Activated effector memory CD4-positive, alpha-beta T cell treated with Interleukin-2 at 50 U/mL for 16 hours (primary cell): Measurements from ENCODE around the gene DIDO1.

Source experiments
- DNase-seq: peaks from one replicate; pipeline ENCODE4 v3.0.0-alpha.2; 2020

DIDO1 gene

DNA sequence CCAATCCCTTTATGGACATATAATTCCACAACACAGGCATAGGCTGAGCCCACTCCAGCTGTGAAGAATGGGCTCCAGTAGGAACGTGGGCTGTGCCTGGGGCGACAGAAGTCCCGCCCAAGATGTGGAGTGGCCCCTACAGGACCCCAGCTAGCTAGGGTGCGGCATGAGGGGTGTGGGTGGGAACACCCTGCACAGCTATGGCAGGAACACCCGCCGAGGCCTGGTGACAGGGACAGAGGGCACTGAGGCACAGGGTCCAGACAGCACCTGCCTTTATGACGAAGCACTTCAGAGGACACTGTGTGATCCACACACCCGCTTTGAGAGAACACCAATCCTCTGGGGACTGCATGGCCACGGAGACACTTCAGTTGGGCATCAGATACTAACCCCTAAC lies 36.4 kb downstream of the DIDO1 start:
- no peak for DNase-seq

DNA sequence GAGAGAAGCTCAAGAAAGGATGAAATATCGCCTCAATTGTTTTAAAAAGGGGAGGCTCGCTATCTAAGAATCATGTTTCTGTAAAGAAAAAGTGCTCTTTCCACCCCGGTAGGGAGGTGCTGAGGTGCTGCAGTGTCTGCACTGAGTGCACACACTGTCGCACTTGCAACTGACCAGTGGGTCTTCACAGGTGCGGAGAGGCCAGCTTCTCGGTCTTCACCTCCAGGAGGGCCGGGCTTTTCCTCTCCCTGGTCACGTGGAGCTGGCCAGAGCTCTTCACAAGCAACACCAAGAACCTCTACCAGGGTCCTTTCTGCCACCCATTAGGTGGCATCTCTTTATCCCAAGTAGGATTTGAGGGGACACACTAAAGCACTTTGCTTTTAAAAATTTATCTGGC lies 36.9 kb downstream of the DIDO1 start:
- no peak for DNase-seq

DNA sequence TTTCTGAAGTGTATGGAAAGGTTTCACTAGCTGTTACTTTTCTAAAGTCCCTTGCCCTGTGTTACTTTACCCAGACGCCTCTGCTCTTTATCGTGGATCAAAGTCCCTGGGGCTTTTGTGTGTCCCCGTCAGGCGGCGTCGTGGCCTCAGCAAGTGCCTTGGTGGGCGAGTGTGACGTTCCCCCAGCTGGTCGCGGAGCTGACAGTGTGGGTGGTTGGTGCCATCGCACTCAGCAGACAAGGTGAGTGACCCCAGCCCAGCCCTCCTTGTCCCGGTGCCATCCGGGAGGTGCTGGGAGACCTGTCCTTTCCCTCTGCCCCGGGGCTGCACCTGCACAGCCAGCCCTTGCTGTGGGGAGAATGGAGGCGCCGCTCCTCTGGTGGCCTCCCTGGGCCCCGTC lies 37.4 kb downstream of the DIDO1 start:
- DNase-seq: no peak

DNA sequence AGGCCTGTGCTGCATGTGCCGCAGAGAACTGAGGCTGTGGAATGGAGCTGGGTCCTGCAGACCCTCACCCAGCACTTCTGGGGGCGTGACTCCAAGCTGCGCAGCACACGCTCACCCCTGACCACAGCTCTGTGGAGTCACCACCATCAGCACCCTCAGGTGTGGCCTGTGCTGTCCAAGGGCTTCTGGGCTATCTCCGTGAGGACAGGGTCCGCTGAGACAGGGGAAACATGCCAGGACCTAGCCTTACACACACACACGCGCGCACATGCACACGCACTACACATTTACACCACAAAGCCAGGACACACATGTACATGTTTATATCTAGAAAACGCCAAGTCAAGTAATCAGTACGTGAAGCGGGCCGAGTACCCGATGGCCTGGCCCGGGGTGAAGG lies 37.9 kb downstream of the DIDO1 start:
- DNase-seq: no peak

DNA sequence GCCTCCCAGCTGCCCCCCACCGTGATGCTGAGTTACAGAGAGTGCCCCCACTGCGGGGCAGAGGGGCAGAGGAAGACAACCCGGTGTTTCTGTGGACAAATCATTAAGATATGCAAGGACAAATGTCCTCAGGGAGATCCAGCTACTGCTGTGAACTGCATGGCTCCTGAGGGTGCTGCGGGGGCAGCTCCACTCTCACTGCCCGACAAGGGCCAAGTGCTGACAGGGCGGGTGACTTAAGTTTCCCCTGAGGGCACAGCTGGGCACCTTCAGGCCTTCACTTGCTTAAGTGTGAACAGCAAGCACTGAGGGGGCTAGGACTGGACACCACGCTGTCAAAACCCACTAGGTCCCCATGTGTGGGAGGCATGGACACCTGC lies 38.5 kb downstream of the DIDO1 start:
- no peak for DNase-seq

DNA sequence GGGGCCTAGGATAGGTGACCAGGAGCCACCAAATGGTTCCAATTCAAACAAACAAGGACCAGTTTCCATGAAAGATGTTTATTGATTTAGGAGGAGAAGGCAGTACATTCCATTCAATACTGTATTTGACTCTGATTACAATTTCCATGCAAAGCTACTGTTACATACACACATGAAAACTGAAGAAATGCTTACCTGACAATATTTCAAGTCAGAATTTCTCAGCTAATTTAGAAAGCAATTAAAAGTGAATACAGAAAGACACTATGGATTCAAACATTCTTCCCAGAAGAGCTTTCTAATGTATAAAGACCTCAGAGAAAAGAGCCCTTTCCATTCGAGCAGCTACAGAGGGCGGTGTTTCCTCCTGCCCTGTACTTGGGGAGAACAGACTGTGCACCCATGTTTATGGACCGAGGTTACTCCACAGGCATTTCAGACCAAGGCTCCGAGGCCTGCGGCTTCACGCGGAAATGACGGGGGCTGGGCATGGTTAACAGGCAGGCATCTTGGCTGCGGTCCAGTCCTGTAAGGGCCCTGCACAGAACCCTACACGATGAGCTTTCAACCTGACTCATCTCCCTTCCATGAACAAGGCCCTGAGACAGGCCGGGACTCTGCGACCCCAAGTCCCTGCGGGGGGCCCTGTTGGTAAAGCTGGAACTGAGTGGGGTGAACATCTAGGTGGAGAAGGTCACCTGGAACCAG lies 39.0 kb downstream of the DIDO1 start:
- no peak for DNase-seq

DNA sequence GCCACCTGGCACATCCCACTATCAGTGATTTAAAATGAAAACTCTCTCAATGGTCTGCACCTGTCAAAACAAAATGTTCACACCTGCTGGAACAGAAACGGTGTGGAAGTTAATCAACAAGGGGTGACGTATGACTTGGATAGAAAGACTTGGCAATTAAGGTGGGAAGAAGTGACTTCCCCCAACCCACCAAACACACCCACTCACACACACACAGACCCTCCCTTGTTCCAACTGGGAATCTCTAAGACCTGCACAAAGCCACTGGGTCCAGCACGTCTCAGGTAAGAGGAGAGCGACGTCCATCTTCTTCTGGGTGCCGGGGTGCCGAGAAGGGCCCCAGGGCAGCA lies 39.6 kb downstream of the DIDO1 start:
- no peak for DNase-seq

DNA sequence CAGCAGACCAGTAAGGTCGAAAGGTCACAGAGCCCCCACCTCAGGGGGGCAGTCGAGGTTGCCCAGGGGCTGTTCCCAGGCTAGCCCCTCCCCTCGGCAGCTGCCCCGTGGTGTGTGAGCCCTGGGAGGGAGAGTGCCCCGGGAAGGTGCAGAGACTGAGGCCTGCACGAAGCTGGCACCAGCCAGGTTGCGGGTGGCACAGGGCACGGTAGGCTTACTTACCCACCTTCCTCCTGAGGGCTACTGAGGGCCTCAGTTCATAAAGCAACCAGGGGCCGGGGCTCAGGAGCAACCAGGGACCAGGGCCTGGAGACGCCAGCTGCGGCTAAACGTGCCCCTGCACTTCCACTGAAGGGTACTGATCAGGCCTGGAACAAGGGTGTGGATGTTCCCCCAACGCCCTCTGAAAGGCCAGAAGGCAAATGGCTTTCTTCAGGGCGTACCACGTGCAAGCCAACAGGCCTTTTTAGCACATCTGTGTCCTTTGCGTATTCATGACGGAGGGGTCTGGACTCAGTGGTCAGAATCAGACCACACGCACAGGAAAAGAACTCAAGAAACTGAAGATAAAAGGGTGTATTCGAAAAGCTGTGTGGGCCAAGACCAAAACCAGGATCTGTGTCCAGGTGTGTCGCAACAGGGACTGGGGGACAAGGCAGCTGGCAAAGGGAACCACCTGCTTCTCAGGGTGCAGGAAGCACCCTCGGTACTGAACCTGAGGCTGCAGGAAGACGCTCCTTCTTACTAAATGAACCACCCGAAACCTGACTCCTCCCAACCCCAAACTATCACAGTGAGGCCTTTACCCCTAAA lies 40.2 kb downstream of the DIDO1 start:
- DNase-seq: no peak

DNA sequence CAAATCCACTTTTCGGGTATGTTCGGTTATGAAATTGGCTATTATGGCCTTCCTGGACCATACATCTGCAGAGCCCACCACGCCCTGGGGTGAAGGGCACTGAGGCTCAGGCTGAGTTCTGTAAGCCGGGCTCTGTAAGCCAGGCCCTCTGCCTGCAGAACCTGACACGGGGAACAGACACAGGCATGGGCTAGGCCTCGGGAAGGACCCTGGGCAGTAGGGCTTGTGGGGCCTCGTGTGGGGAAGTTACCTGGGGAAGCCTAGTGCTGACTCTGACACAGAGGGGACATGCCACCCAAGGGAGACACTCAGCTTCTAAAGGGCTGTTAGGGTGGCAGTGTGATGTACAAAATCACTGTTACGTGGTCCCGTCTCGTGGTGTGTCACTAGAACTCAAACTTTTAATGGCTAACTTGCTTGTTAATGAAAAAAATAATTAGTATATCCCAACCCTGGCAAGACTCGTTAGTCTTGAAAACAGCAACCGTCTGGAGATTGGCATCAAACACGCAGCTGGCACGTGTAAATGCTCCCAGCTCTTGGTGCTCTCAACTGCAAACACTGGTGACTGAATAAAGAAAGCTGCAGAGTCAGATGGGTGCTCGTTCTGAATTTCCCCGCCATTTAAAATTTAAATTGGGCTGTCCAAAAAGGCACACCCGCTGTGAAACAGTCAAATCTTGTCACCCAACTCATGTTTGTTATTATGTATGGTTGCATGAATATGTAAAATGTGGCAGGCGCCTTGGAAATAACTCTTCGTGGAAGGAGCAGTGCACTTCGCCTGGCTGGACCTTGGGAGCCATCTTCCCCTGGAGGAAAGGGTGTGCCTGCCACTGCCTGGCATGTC lies 41.0 kb downstream of the DIDO1 start:
- no peak for DNase-seq

DNA sequence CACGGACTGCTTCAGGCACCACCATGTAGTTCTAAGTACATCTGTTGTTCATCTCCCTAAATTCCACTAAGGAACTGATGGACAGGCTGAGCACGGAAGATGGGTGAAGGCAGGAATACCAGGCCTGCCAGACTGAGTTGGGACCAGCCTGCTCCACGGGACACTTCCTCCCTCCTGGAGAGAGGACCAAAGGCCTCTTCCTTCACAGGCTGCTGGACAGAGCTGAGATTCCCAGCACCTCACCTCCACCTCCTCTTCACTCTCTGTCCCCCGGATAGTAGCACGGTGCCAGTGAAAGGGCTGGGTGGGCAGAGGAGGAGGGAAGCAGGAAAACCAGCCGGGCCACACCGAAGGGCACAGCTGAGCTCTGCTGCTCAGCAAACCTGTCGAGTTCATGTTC lies 41.7 kb downstream of the DIDO1 start:
- DNase-seq: no peak

DNA sequence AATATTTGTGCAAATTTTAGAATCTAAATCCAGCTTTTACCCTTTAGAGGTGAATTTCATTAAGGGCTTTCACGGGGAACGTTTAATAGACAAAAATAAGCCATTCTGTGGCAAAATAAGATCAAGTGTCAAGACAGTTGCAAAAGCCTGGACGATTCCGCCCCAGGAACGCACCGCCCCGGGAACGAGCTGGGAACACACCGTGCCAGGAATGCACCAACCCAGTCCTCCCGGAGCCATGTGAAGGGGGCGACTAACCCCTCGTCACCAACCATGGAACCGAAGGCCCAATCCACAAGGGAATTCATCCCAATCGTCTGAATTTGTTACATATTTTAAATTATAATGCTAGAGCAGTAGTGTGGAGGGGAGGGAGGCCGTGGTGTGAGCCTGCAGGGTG lies 43.9 kb downstream of the DIDO1 start:
- DNase-seq: no peak

DNA sequence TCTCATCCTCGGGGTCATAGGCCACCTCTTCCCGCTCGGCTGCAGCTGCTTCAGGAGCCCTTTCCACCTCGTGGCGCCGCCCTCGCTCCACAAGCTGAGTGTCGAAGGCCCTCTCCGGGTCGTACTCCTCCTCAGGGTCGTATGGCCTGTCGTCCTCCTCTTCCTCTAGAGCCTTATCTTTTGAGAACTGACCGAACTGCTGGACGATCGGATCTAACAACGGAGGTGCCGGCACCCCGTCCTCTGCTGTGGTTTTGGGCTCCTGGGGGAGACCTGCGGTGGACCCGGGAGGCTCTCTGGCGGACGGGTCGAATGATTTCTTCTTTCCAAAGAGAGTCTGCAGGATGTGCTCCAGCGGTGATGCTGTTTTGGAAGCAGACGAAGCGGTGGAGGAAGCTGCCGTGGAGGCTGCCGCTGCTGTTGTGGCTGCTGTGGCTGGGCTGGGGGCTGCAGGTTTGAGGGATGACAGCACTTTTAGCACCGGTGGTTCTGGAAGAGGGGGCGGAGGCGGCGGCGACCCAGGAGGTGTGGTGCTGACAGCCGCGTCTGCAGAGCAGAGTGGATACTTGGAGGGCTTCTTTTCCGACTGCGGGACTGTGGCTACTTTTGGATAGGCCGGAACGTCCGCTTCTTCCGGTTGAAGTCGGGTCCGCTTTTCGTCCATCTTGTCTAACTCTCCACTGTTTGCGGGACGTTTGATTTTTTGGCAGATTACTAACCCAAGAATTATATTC lies 44.5 kb downstream of the DIDO1 start:
- no peak for DNase-seq

DNA sequence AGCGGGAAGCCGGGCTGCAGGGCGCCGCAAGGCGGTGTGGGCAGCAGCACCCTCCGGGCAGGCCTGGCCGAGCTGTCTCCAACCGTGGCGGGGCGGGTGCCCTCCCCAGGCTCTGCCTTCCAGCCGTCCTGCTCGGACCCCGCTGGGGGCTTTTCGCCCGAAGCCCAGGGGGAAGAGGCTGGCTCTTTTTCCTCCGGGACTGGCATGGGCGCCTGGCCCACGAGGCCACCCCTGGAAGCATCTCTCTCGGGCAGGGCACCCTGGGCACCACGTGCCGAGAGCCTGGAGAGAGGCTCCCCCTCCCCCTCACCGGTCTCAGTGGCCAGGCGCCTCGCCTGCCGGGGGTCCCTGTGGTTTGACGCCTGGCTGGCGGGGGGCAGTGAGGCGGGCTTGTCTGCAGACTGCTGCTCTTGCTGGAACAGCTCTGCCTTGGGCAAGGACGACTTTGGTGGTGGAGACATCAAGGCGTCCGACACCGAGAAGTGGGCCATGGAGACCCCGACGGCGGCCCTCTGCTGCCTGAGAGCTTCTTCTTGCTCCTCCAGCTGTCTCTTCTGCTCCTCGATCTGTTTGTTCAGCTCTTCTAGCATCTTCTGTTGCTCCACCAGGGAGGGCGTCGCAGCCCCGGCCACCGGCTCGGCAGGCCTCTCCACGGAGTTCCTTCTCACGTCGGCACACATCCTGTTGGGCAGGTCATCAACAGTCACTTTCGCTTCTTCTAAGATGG lies 45.2 kb downstream of the DIDO1 start:
- no peak for DNase-seq

DNA sequence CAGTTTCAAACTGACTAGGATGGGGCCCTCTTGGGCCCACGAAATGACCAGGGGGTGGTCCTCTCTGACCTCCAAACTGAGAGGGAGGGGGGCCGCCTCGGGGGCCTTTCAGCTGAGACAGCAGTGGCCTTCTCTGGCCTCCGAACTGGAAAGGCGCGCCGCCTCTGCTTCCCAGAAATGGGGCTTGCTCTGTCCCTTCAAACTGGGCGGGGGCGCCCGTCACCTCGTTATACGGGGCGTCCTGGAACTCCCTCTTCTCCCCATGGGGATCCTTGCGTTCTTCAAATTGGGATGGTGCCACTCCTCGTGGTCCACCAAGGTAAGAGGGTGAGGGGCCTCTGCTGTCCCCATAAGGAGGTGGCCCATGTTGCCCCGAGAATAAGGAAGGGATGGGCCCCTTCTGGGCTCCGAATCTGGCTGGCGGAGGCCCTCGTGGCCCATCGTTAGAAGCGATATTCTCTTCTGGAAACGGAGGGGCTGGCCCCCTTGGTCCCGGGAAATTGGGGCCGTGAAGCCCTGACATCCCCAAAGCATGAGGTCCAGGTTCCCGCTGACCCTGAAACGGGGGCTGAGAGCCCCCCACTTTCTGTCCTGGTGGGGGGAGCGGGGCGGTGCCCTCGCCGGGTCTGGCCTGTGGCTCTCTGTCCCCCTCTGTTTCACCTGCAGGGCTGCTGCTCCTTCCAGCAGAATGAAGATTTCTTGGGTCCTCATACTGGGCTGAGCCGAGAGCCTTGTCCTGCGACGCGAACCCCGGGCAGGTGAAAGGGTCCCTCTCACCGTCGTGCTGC lies 46.0 kb downstream of the DIDO1 start:
- no peak for DNase-seq

DNA sequence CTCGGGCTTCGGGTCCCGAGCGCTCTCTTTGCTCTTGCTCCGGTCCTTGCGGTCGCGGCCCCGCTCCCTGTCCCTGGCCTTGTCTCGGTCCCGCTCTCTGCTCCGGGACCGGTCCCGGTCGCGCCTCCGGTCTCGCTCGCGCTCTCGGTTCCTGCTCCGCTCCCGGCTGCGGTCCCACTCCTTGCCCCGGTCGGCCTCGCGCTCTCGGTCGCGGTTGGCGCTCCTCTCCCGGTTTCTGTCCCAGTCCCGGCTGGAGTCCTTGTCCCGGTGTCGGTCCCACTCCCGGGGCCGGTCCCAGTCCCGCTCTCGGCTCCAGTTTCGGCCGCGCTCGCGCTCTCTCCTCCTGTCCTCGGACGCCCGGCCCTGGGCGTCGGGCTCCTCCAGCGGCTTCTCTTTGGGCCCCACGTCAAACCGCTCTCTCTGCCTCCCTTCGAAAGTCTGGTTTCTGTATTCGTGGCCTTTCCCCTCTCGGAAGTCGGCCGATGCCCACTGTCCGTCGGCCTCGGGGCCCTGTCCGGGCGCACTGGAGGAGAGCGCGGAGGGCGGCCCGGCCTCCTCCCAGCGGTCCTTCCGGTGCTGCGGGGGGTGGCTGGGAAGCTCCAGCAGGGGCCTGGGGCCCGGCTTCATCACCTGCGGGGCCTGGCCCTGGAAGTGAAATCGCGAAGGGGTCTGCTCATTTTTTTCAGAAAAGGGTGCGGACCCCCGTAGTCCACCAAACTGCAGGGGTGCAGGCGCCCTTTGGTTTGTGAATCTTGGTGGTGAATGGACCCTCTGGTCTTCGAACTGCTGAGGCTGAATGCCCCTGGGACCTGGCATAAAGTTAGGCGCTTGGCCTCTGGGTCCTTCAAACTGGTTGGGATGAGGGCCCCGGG lies 46.8 kb downstream of the DIDO1 start:
- no peak for DNase-seq

DNA sequence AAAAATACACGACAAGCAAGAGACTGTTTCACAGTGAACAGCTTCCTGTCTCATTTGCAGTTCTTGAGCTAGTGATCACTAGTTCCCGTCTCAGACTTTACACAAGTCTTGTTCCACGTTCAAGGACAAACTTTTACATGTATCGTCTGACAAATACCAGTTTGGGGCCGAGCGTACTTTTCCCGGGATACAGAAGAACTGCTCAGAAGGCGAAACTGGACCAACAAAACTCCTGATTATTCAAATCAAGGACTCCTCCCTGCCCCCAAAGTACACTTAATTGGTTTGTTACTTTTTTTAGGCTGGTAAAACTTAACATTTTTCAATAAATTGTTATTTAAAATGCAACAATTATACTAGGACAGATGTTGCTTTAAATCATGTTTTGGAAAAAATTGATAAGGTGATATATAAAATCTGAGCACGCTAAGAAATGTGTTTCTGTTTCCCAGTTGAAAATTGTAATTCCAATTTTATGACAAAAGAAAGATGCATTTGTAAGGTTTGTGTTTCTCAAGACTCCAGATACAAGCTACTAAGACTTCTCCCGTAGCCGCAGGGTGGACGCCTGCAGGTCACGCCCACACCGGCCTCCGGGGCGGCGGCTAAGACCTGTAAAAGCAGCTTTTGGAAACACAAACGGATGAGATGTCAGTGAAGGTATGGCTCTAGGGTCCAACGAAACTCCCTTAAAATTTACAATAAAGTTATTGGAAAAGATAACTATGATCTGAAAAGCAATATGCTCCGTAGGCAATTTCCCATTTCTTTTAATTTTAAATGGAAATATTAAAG lies 47.9 kb downstream of the DIDO1 start:
- no peak for DNase-seq

DNA sequence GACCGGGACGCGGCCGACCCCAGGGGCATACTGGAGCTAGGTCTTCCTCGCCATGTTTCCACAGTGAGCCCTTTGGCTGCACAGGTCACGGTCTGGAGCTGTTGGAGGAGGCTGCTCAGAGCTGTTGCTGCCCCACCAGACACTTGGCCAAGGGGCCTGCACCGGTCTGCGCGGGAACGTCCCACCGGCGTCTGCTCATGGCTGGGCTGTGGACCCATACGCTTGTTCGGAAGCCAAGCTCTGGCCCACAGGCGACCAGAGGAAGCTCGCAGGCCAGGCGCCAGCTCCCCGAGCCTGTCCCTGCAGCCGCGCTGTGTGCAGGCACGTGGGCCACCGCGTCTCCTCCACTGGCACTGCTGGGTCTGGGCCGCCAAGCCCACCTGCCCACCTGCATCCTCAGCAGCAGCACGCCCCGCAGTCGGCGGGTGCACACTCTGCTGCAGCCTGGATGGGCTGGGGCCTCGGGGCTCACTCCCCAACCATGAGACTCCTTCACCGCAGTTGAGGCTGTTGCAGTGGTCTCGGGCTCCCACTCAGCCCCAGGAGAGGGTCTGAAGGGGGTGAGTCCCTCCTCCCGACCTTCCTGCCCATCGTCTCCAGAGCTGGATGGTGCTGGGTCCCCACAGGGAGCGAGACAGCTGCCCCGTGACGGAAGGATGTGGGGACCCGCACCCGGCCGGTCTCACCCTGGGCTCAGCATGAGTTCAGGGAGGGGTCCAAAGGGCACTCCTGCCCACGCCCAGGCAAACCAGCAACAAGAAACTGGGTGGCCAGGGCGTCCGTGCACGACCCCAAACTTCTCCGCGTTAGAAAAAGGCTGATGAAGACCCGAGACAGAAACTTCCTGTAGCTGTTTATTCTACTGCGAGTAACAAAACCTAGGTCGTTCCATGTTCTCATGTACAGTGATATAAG lies 49.1 kb downstream of the DIDO1 start:
- no peak for DNase-seq

DNA sequence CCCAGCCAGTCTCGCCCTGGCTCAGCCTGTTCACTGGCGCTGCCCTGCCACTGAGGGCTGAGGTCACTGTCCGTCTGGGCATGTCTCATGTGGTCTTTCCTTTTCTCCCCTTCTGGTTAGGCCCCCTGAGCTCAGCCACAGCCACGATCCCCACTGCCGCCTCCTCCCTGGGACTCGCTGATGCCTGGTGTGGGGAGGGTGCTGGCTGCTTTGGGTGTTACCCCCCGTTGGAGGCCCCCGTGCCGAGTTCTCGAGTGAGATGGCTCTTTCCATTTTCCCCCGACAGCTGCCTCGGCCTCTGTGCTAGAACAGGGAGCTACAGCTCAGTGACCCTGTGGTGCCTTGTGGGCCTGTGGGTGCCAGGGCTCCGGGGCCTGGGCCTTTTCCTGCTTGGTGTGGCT lies 49.8 kb downstream of the DIDO1 start:
- no peak for DNase-seq
